ENCODE data around the gene RAPH1.
A peak's percentile ranks its signal among the peaks of the same experiment; 100 is the strongest.

Gene RAPH1

DNA sequence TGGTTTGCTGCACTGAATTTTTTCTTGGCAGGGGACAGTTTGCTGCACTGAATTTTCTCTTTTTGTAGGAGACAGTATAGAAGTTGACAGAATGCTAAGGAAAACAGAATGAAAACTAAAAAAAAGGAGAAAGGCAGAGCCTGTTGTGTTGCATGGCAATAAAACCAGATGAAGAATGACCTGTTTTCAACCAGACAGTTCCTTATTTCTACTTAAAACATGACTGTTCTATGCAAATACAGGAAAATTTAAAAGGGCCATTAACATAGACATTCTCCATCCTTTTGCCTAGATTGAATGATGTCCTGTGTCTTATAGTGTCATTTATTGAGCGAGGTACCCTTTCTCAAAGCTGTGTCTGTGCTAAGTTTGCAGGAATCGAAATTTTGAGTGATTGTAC lies 173.6 kb downstream of the RAPH1 start:
- no peaks in the 10 kb centered on the region for H3K4me1 ChIP-seq (ENCODE audit: control insufficient read depth, insufficient read depth, low read length)
- CTCF ChIA-PET: no interaction called here
- POLR2A ChIA-PET: no interaction called here
- TF ChIP-seq ZNF558 (tag by site-specific recombination; IDR thresholded peaks at IDR 0.05): no peak
- TF ChIP-seq ZNF169 (tag by site-specific recombination; IDR thresholded peaks at IDR 0.05): no peak
- no peak for TF ChIP-seq ZNF140 (tag by site-specific recombination; IDR thresholded peaks at IDR 0.05)
- no peak for TF ChIP-seq EGR2 (tag by site-specific recombination; IDR thresholded peaks at IDR 0.05; ENCODE audit: low read depth)
- no peak for TF ChIP-seq ZNF701 (tag by site-specific recombination; IDR thresholded peaks at IDR 0.05)
- no peak for TF ChIP-seq KLF8 (tag by site-specific recombination; IDR thresholded peaks at IDR 0.05)
- no peak for TF ChIP-seq ZNF785 (tag by site-specific recombination; IDR thresholded peaks at IDR 0.05)
- no peak for TF ChIP-seq ZNF624 (tag by site-specific recombination; IDR thresholded peaks at IDR 0.05)
- no peak for TF ChIP-seq GLIS1 (tag by site-specific recombination; IDR thresholded peaks at IDR 0.05)
- no peak for TF ChIP-seq ZNF654 (tag by site-specific recombination; IDR thresholded peaks at IDR 0.05; ENCODE audit: low read depth)
- no peak for TF ChIP-seq ZNF707 (tag by site-specific recombination; IDR thresholded peaks at IDR 0.05)
- TF ChIP-seq, protein P1, sequence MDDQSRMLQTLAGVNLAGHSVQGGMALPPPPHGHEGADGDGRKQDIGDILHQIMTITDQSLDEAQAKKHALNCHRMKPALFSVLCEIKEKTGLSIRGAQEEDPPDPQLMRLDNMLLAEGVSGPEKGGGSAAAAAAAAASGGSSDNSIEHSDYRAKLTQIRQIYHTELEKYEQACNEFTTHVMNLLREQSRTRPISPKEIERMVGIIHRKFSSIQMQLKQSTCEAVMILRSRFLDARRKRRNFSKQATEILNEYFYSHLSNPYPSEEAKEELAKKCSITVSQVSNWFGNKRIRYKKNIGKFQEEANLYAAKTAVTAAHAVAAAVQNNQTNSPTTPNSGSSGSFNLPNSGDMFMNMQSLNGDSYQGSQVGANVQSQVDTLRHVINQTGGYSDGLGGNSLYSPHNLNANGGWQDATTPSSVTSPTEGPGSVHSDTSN (CRISPR knock-in tag; IDR thresholded peaks at IDR 0.05): no peak
- TF ChIP-seq ZNF335 (tag by site-specific recombination; conservative IDR thresholded peaks at IDR 0.05): no peak
- TF ChIP-seq SP3 (tag by site-specific recombination; IDR thresholded peaks at IDR 0.05): no peak
- TF ChIP-seq, protein P2, sequence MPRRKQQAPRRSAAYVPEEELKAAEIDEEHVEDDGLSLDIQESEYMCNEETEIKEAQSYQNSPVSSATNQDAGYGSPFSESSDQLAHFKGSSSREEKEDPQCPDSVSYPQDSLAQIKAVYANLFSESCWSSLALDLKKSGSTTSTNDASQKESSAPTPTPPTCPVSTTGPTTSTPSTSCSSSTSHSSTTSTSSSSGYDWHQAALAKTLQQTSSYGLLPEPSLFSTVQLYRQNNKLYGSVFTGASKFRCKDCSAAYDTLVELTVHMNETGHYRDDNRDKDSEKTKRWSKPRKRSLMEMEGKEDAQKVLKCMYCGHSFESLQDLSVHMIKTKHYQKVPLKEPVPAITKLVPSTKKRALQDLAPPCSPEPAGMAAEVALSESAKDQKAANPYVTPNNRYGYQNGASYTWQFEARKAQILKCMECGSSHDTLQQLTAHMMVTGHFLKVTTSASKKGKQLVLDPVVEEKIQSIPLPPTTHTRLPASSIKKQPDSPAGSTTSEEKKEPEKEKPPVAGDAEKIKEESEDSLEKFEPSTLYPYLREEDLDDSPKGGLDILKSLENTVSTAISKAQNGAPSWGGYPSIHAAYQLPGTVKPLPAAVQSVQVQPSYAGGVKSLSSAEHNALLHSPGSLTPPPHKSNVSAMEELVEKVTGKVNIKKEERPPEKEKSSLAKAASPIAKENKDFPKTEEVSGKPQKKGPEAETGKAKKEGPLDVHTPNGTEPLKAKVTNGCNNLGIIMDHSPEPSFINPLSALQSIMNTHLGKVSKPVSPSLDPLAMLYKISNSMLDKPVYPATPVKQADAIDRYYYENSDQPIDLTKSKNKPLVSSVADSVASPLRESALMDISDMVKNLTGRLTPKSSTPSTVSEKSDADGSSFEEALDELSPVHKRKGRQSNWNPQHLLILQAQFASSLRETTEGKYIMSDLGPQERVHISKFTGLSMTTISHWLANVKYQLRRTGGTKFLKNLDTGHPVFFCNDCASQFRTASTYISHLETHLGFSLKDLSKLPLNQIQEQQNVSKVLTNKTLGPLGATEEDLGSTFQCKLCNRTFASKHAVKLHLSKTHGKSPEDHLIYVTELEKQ (tag by site-specific recombination; IDR thresholded peaks at IDR 0.05; ENCODE audit: borderline replicate concordance): no peak
- TF ChIP-seq ZNF626 (tag by site-specific recombination; IDR thresholded peaks at IDR 0.05): no peak
- TF ChIP-seq ZNF830 (tag by site-specific recombination; IDR thresholded peaks at IDR 0.05; ENCODE audit: low read depth): no peak
- no peaks in the 10 kb centered on the region for H3K9me3 ChIP-seq (ENCODE audit: control insufficient read depth, insufficient read depth, low read depth, low read length)
- H3K27ac ChIP-seq (ENCODE audit: extremely low read depth, low read depth, low read length): no peak overlapping the region
- no peak overlapping the region for H3K4me3 ChIP-seq (ENCODE audit: low read depth, low read length)
- no peaks in the 10 kb centered on the region; a peak in 1 of 3 replicates for H3K36me3 ChIP-seq (ENCODE audit: control insufficient read depth in 2 of 2, insufficient read depth in 1 of 2, low read length in 2 of 2)

DNA sequence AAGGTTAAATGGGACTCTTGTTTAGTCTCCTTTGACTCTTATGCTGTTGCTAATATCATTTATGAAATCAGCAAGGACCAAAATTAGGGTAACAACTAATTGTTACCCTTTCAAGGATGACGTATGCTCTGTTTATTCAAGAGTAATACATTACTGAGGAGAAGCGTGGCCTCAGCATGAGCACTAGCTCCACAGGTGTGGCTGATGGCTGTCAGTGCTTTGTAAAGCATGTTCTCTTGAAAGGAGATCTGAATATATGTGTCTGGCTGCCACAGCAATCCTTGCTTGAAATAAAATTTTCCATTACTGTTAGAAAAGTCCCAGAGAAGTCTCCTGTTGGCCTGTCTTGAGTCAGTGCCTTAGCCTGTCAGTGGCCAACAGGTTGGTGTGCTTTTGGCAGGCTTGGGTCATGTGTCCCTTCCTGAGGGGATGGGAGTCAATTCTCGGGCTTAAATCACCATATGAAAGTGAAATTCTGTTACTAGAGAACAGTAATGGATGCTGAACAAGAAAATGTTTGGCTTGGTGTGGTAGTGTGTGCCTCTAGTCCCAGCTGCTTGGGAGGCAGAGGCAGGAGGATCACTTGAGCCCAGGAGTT lies 174.2 kb downstream of the RAPH1 start:
- no peaks in the 10 kb centered on the region for H3K4me1 ChIP-seq (ENCODE audit: control insufficient read depth, insufficient read depth, low read length)
- ChIA-PET CTCF (no interaction called here), POLR2A (no interaction called here)
- H3K27ac ChIP-seq (ENCODE audit: extremely low read depth, low read depth, low read length): no peak overlapping the region
- no peaks in the 10 kb centered on the region for H3K9me3 ChIP-seq (ENCODE audit: control insufficient read depth, insufficient read depth, low read depth, low read length)
- H3K4me3 ChIP-seq (ENCODE audit: low read depth, low read length): no peak overlapping the region
- TF ChIP-seq SCRT2 (tag by site-specific recombination; IDR thresholded peaks at IDR 0.05): peak; percentile 89
- TF ChIP-seq SP2 (tag by site-specific recombination; IDR thresholded peaks at IDR 0.05): no peak
- no peaks in the 10 kb centered on the region; a peak in 1 of 3 replicates for H3K36me3 ChIP-seq (ENCODE audit: control insufficient read depth in 2 of 2, insufficient read depth in 1 of 2, low read length in 2 of 2)

DNA sequence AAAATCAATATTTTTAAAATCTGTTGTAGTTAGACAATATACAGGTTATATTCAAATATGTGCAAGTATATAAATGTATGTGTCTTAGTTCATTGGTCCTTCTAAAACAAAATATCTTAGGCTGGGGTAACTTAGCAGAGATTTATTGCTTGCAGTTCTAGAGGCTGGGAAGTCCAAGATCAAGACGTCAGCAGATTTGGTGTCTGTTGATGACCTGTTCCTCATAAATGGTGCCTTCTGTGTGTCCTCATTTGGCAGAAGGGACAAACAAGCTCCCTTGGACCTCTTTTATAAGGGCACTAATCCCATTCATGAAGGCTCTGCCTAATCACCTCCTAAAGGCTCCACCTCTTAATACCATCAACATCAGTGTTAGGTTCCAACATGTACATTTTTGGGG lies 175.7 kb downstream of the RAPH1 start:
- no peak overlapping the region for H3K27ac ChIP-seq (ENCODE audit: extremely low read depth, low read depth, low read length)
- no peaks in the 10 kb centered on the region for H3K4me1 ChIP-seq (ENCODE audit: control insufficient read depth, insufficient read depth, low read length)
- H3K36me3 ChIP-seq (ENCODE audit: control insufficient read depth in 2 of 2, insufficient read depth in 1 of 2, low read length in 2 of 2): peaks cover 0 to 4% of the 10 kb centered on the region in 2 experiments; a peak in 2 of 3 replicates
- no peaks in the 10 kb centered on the region for H3K9me3 ChIP-seq (ENCODE audit: control insufficient read depth, insufficient read depth, low read depth, low read length)
- TF ChIP-seq HOXA7 (CRISPR knock-in tag; IDR thresholded peaks at IDR 0.05; ENCODE audit: borderline replicate concordance): no peak
- TF ChIP-seq ZIC2 (tag by site-specific recombination; IDR thresholded peaks at IDR 0.05): no peak
- TF ChIP-seq SETDB1 (IDR thresholded peaks at IDR 0.05; ENCODE audit: insufficient read length, low read length): peak; percentile 78
- no peak for TF ChIP-seq ZNF175 (tag by site-specific recombination; IDR thresholded peaks at IDR 0.05)
- ChIA-PET POLR2A (no interaction called here), CTCF (no interaction called here)
- no peak overlapping the region for H3K4me3 ChIP-seq (ENCODE audit: low read depth, low read length)

Measured in HEK293 (cell line).